ENCODE data around the gene SLC41A2.

SLC41A2 gene

GRCh38 chr12:104930388-104931326, 27.4 kb downstream of the SLC41A2 start:
- DNase-seq (ENCODE audit: low read depth) = peak; percentile 52

- DNase-seq (ENCODE audit: low read depth) = peak; percentile 54
These were observed 28.1 kb downstream of the SLC41A2 start for GRCh38 chr12:104929977-104930376.

DNA sequence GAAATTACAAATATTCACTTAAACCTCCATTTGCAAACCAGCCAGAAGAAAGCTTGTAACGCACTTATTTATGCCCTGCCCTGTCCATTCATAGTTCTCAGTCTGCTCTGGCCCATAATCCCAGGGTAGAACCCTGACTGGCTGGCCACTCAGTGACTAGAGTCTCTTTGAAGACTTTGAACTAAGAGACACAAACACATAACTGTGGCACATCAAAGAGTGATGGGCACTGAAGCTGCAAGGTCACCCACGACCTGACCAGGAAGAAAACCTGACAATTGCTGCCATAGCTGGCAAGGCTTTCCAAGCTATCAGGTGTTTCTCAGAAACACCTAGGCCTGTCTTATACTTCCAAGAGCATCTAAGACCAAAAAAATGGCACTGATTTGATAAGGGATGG, 28.7 kb downstream of the SLC41A2 start:
- no peak for DNase-seq (ENCODE audit: low read depth)

GRCh38 chr12:104928036-104928745, 29.9 kb downstream of the SLC41A2 start:
- no peak for DNase-seq (ENCODE audit: low read depth)

GRCh38 chr12:104925501-104925900, 32.6 kb downstream of the SLC41A2 start:
- no peak for DNase-seq (ENCODE audit: low read depth)

DNA sequence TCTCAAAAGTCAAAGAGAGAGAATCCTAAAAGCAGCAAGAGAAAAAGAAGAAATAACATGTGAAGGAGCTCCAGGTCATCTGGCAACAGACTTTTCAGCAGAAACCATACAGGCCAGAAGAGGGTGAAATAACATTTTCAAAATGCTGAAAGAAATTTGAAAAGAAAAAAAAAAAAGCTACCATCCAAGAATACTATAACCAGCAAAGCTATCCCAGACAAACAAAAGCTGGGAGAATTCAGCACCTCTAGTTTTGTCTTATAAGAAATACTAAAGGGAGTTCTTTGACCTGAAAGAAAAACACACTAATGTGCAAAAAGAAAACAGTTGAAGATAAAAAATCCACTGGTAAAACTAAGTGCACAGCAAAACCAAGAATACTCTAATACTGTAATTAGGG, 36.8 kb downstream of the SLC41A2 start:
- DNase-seq (ENCODE audit: low read depth) = no peak

DNA sequence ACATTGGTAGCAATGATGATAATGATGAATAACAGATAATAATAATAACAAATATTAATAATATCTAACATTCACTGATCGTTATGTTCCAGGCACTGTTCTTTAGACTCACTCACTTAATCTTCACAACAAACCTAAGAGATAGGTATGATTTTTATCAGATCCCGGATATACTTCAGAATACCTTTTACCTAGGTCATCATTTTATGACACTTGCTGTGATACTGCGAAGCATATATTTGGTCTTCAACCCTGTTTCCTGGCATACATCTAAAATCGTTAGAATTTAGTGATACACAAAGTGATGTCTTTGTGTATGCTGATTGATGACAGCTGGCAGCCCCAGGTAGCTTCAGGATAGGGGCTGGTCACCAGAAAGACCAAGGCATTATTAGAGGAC, 46.1 kb downstream of the SLC41A2 start:
- no peak for DNase-seq (ENCODE audit: low read depth)

GRCh38 chr12:104910196-104910840, 47.8 kb downstream of the SLC41A2 start:
- DNase-seq (ENCODE audit: low read depth) = peak; percentile 19

DNA sequence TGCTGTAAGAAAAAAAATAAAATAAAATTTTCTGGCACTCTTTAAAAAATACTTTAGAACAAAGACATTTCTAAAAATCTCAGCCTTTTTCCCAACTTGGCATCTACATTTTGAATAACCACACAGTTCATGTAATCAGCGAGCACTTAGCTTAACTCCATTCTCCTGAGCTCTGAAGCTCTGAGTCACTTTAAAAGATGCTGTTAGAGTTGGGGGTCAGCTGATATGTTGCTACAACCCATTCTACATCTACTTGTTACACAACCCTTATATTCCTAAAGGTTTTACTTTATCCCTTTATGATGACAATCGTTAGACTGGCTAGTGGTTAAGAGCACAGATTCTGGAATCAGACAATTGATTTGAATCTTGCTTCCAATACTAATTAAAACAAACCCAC, 48.3 kb downstream of the SLC41A2 start:
- DNase-seq (ENCODE audit: low read depth) = no peak

All from EH (cell line).